Astrocyte (in vitro differentiated cells and primary cell): ENCODE data around the gene XRCC5. TPM values are rescaled to one million over a fixed set of nuclear protein-coding genes. Genes with fewer than 3 reads are reported as not detected.
A peak's percentile ranks its signal among the peaks of the same experiment; 100 is the strongest.

Source experiments
- DNase-seq: peaks from one replicate; pipeline ENCODE4 v3.0.0-alpha.2; 2010; ENCODE audit warnings: low read depth
- FAIRE-seq: peaks from 2 replicates; lab custom pipeline; 2011; peaks lifted over from hg19 to GRCh38; lab: Jason Lieb, UNC
- H2AFZ ChIP-seq: 2 replicates; pipeline ENCODE4 v1.6.0; 2012; ENCODE audit warnings: low read depth, low read length, inconsistent platforms
- H3K27ac ChIP-seq: 2 replicates; pipeline ENCODE4 v1.5.1; 2011; ENCODE audit warnings: low read depth, low read length, inconsistent platforms
- H3K27me3 ChIP-seq: 2 replicates; pipeline ENCODE4 v1.6.0; 2011; ENCODE audit warnings: low read length, inconsistent platforms; ENCODE audit not compliant: insufficient read depth
- H3K36me3 ChIP-seq: 2 replicates; pipeline ENCODE4 v1.5.1; 2011; ENCODE audit warnings: low read length, inconsistent platforms; ENCODE audit not compliant: insufficient read depth
- H3K4me1 ChIP-seq: 2 replicates; pipeline ENCODE4 v1.5.1; 2011; ENCODE audit warnings: low read length, inconsistent platforms; ENCODE audit not compliant: insufficient read depth
- H3K4me2 ChIP-seq: 2 replicates; pipeline ENCODE4 v1.6.0; 2012; ENCODE audit warnings: low read length, inconsistent platforms
- H3K4me3 ChIP-seq: 2 replicates; pipeline ENCODE4 v1.5.1; 2011; ENCODE audit warnings: low read depth, mild to moderate bottlenecking, low read length, inconsistent platforms; ENCODE audit not compliant: insufficient read depth
- H3K79me2 ChIP-seq: 2 replicates; pipeline ENCODE4 v1.6.0; 2012; ENCODE audit warnings: mild to moderate bottlenecking, low read length, inconsistent platforms; ENCODE audit not compliant: insufficient read depth
- H3K9ac ChIP-seq: 2 replicates; pipeline ENCODE4 v1.6.0; 2012; ENCODE audit warnings: mild to moderate bottlenecking, low read length, inconsistent platforms
- H3K9me3 ChIP-seq: 2 replicates; pipeline ENCODE4 v1.5.1; 2012; ENCODE audit warnings: low read depth, mild to moderate bottlenecking, low read length, inconsistent platforms; ENCODE audit not compliant: insufficient read depth
- H4K20me1 ChIP-seq: 2 replicates; pipeline ENCODE4 v1.6.0; 2012; ENCODE audit warnings: low read length, inconsistent platforms; ENCODE audit not compliant: insufficient read depth
- H3K27ac Mint-ChIP-seq: one replicate; pipeline ENCODE4 v1.8.0; 2021; ENCODE audit warnings: mild to moderate bottlenecking, mixed read lengths; ENCODE audit not compliant: unreplicated experiment
- H3K27me3 Mint-ChIP-seq: one replicate; pipeline ENCODE4 v1.8.0; 2021; ENCODE audit warnings: low read depth, mixed read lengths; ENCODE audit not compliant: unreplicated experiment
- H3K36me3 Mint-ChIP-seq: one replicate; pipeline ENCODE4 v1.8.0; 2021; ENCODE audit warnings: low read depth, mixed read lengths; ENCODE audit not compliant: unreplicated experiment
- H3K4me1 Mint-ChIP-seq: one replicate; pipeline ENCODE4 v1.8.0; 2021; ENCODE audit warnings: low read depth, mixed read lengths; ENCODE audit not compliant: unreplicated experiment
- H3K4me3 Mint-ChIP-seq: one replicate; pipeline ENCODE4 v1.8.0; 2021; ENCODE audit warnings: mild to moderate bottlenecking, moderate library complexity, mixed read lengths; ENCODE audit not compliant: unreplicated experiment
- H3K9me3 Mint-ChIP-seq: one replicate; pipeline ENCODE4 v1.8.0; 2021; ENCODE audit warnings: mild to moderate bottlenecking, mixed read lengths; ENCODE audit not compliant: unreplicated experiment
- EZH2 ChIP-seq: IDR thresholded peaks from 2 replicates; pipeline ENCODE4 v1.6.1; 2012; ENCODE audit warnings: mild to moderate bottlenecking, low read length, inconsistent platforms; ENCODE audit not compliant: insufficient read depth
- total RNA-seq: library from RNA; stranded (reverse); gene quantifications from 2 replicates; pipeline ENCODE4 v1.2.1, GENCODE V29; 2021
- TF ChIP-seq, protein P1 (sequence below): IDR thresholded peaks from 2 replicates; pipeline ENCODE4 v1.5.1; 2011; ENCODE audit warnings: low read depth, mild to moderate bottlenecking, inconsistent platforms, low read length, moderate library complexity; ENCODE audit not compliant: insufficient read depth

The XRCC5 gene
- total RNA-seq, 1 donor from 2014 or later = 249 TPM

DNA sequence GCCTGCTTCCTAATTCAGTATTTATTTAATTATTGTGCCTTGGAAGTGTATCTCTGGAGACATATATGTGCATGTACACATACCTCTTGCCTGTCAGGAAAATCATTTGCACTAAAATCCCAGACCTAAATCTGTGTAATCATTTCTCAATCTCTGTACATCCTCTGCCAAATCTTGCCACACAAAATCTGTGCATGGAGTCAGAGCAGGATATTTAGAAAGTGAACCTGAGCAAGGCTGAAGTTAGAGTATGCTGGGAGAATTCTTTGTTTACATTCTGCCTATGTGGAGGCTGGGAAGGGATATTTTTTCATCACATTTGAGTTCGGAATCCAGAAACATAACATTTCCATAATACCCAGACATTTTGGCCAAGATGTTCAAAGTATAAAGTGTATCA, 9.3 kb downstream of the XRCC5 start:
- Histone ChIP-seq H4K20me1 (peaks cover 25% of the 10 kb centered on the region), H2AFZ (no peak overlapping the region), H3K36me3 (peaks cover 68% of the 10 kb centered on the region), H3K27me3 (no peaks in the 10 kb centered on the region), H3K9ac (no peak overlapping the region), H3K4me1 (peaks cover 18% of the 10 kb centered on the region), H3K9me3 (no peaks in the 10 kb centered on the region), H3K79me2 (peaks cover 86% of the 10 kb centered on the region), H3K4me2 (no peak overlapping the region), H3K27ac (peak overlapping the region; percentile 3), H3K4me3 (no peak overlapping the region)
- DNase-seq = no peak
- H3K4me1 Mint-ChIP-seq = peaks cover 30% of the 10 kb centered on the region
- no peak for TF ChIP-seq EZH2
- TF ChIP-seq, protein P1, sequence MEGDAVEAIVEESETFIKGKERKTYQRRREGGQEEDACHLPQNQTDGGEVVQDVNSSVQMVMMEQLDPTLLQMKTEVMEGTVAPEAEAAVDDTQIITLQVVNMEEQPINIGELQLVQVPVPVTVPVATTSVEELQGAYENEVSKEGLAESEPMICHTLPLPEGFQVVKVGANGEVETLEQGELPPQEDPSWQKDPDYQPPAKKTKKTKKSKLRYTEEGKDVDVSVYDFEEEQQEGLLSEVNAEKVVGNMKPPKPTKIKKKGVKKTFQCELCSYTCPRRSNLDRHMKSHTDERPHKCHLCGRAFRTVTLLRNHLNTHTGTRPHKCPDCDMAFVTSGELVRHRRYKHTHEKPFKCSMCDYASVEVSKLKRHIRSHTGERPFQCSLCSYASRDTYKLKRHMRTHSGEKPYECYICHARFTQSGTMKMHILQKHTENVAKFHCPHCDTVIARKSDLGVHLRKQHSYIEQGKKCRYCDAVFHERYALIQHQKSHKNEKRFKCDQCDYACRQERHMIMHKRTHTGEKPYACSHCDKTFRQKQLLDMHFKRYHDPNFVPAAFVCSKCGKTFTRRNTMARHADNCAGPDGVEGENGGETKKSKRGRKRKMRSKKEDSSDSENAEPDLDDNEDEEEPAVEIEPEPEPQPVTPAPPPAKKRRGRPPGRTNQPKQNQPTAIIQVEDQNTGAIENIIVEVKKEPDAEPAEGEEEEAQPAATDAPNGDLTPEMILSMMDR = no peak
- FAIRE-seq = no peak
- H3K9me3 Mint-ChIP-seq = no peaks in the 10 kb centered on the region
- H3K27ac Mint-ChIP-seq = no peak overlapping the region
- H3K27me3 Mint-ChIP-seq = no peaks in the 10 kb centered on the region
- H3K36me3 Mint-ChIP-seq = peaks cover 25% of the 10 kb centered on the region
- H3K4me3 Mint-ChIP-seq = no peak overlapping the region

DNA sequence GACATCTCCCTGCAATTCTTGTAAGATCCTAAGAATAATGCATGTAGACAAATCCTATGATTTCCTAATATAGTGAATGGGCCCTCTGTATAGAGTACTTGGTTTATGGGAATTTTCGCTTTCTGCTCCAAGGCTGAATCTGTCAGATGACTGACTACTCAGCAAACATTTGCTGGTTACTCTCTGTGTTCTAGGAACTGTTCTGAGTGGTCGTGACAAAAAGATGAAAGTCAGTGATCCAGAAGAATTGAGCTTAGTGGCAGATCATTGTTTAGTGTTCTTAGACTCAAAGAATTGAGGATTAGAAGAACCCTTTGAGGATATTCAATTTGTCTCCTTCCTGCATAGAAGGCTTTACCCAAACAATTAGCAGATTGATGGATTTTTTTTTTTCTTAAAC, 10.0 kb downstream of the XRCC5 start:
- Mint-ChIP-seq H3K9me3 (no peaks in the 10 kb centered on the region), H3K27ac (no peak overlapping the region), H3K27me3 (no peaks in the 10 kb centered on the region), H3K36me3 (peaks cover 28% of the 10 kb centered on the region), H3K4me1 (peaks cover 33% of the 10 kb centered on the region), H3K4me3 (no peak overlapping the region)
- Histone ChIP-seq H3K79me2 (peaks cover 91% of the 10 kb centered on the region), H2AFZ (no peak overlapping the region), H3K4me2 (no peak overlapping the region), H3K9ac (no peak overlapping the region), H3K27me3 (no peaks in the 10 kb centered on the region), H3K4me3 (no peak overlapping the region), H3K27ac (no peak overlapping the region), H3K36me3 (peaks cover 71% of the 10 kb centered on the region), H3K9me3 (no peaks in the 10 kb centered on the region), H3K4me1 (peaks cover 18% of the 10 kb centered on the region), H4K20me1 (peaks cover 22% of the 10 kb centered on the region)
- FAIRE-seq (peak; percentile 9), DNase-seq (no peak)
- TF ChIP-seq, protein P1 = no peak
- TF ChIP-seq EZH2 = no peak

DNA sequence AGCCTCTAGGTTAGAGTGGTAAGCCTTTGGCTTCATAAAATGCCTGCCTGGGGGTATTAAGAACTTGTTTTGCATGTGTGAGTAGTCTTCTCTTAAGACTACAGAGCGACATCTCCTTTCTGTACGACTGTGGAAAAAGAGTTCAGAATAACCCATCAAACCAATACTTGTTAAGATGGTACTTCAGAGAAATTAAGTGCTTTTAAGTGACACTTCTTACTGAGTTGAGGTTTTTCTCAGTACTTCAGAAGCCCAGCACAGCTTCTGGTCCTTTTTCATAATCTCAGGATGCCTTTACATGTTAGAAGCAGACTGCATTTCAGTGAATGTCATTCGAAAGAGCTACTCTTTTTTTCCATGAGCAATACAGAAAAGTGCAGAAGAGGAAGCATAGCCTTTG, 10.8 kb downstream of the XRCC5 start:
- Histone ChIP-seq H2AFZ (no peak overlapping the region), H3K4me3 (no peak overlapping the region), H3K27me3 (no peaks in the 10 kb centered on the region), H3K4me1 (peaks cover 17% of the 10 kb centered on the region), H3K27ac (no peak overlapping the region), H3K36me3 (peaks cover 75% of the 10 kb centered on the region), H3K9me3 (no peaks in the 10 kb centered on the region), H3K4me2 (no peak overlapping the region), H3K79me2 (peaks cover 98% of the 10 kb centered on the region), H3K9ac (no peak overlapping the region), H4K20me1 (peaks cover 26% of the 10 kb centered on the region)
- no peak for TF ChIP-seq EZH2
- TF ChIP-seq, protein P1 = no peak
- H3K27me3 Mint-ChIP-seq = no peaks in the 10 kb centered on the region
- no peak overlapping the region for H3K27ac Mint-ChIP-seq
- H3K36me3 Mint-ChIP-seq = peaks cover 29% of the 10 kb centered on the region
- H3K4me3 Mint-ChIP-seq = no peak overlapping the region
- DNase-seq = no peak
- H3K9me3 Mint-ChIP-seq = no peaks in the 10 kb centered on the region
- FAIRE-seq = peak; percentile 47
- peaks cover 35% of the 10 kb centered on the region for H3K4me1 Mint-ChIP-seq
